ENCODE data around the gene KRT80. TPM values are rescaled to one million over a fixed set of nuclear protein-coding genes. Genes with fewer than 3 reads are reported as not detected.

Gene KRT80
- total RNA-seq, 3 donors from 2014 or later, result 2.9 to 9.8 TPM; not detected in 1

DNA sequence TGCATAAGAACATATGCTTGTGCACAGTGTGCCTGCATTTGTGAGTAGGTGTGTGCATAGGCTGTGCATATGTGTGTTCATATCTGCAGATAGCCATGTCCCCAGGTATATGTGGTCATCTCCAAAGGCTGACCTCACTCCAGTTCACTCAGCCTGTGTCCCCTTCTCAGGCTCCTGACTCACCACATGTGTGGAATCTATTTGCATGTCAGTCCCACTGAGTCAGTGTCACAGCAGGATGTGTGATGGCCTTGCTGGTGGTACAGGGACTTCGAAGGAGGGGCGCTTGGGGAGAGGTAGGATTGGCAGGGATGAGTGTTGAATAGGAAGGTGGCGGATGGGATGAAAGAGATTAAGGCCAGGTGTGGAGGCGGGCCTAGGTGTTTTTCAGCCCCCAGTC is 35.5 kb downstream of the KRT80 start:
- H3K27me3 ChIP-seq, result no peaks in the 10 kb centered on the region
- TF ChIP-seq POLR2AphosphoS5 (IDR thresholded peaks at IDR 0.05), result no peak
- TF ChIP-seq, protein P1, sequence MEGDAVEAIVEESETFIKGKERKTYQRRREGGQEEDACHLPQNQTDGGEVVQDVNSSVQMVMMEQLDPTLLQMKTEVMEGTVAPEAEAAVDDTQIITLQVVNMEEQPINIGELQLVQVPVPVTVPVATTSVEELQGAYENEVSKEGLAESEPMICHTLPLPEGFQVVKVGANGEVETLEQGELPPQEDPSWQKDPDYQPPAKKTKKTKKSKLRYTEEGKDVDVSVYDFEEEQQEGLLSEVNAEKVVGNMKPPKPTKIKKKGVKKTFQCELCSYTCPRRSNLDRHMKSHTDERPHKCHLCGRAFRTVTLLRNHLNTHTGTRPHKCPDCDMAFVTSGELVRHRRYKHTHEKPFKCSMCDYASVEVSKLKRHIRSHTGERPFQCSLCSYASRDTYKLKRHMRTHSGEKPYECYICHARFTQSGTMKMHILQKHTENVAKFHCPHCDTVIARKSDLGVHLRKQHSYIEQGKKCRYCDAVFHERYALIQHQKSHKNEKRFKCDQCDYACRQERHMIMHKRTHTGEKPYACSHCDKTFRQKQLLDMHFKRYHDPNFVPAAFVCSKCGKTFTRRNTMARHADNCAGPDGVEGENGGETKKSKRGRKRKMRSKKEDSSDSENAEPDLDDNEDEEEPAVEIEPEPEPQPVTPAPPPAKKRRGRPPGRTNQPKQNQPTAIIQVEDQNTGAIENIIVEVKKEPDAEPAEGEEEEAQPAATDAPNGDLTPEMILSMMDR (IDR thresholded peaks at IDR 0.05), result no peak
- no peak for TF ChIP-seq POLR2A (IDR thresholded peaks at IDR 0.05)
- peaks cover 5 to 7% of the 10 kb centered on the region in 2 donors for H3K4me1 ChIP-seq
- H3K27ac ChIP-seq, result peak overlapping the region; percentile 88 to 100
- H3K4me3 ChIP-seq, result no peak overlapping the region
- no peaks in the 10 kb centered on the region for H3K36me3 ChIP-seq
- no peaks in the 10 kb centered on the region for H3K9me3 ChIP-seq
- intact Hi-C loops (cut with DNase I; ENCODE audit: low total_unique reads), result loop anchor here (5.0 kb wide), 1 partner anchor 171 kb away; no protein-coding TSS in a partner anchor
- no peak for DNase-seq (ENCODE audit: low spot score in 2 of 2)

DNA sequence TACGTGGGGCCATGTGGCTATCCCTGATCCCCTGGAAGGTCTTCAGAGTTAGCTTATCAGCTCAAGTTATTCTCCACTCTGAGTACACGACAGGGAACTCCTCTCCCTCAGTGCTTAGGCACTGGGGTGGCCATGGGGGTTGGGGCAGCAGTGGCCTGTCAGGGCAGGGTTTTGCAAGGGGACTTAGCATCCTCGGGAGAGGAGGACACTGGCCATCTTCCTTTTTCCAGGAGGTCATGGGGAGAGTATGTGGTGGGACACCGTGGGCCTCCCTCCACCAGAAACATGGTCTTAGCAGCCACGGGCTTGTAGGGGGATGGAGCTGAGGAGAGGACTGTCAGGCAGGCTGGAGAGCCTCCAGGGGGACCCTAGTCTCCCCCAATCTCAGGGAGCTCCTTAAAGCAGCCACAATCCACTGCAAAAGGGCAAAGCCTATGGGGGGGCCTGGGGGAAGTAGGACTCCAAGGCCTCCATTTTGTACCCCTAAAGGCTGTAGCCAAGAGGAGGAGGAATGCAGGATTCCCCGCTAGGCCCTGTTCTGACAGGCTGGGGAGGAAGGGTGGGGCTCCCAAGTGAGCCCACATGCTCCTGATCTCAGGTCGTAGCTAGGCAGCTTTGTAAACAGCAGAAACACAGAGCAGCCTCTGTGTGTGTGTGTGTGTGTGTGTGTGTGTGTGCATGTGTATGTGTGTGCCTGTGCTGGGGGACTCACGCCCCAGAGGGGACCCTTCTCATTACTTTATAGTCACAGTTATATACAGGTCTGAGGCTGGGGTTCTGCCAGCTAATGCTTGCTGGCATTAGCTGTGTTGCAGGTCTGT is 36.6 kb downstream of the KRT80 start:
- H3K27ac ChIP-seq, result peak overlapping the region; percentile 88 to 100

DNA sequence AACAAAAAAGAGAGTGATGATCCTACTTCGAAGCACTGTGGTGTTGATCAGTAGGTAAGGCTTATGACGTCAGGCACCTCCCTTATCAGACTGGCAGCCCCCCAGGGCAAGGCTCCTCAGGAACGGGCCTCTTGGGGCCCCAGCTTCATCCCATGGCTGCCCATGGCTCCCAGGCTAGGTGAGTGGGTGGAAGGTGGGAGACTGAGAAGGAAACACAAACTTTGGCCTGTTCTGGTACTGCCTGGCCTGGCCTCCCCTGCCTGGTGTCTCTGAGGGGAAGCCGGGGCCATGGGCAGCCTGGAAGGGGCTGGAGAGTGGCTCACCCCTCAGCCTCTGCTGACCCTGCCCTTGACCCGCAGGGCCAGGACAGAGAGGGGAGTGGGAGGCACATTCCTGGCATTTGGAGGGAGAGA is 38.9 kb downstream of the KRT80 start:
- TF ChIP-seq POLR2A (IDR thresholded peaks at IDR 0.05) (no peak), POLR2AphosphoS5 (IDR thresholded peaks at IDR 0.05) (no peak)
- TF ChIP-seq, protein P1 (IDR thresholded peaks at IDR 0.05), result no peak
- Histone ChIP-seq H3K9me3 (no peaks in the 10 kb centered on the region), H3K4me3 (no peak overlapping the region), H3K36me3 (no peaks in the 10 kb centered on the region), H3K4me1 (peaks cover 10 to 32% of the 10 kb centered on the region in 2 donors), H3K27me3 (no peaks in the 10 kb centered on the region), H3K27ac (peak overlapping the region; percentile 100)
- DNase-seq (ENCODE audit: low spot score in 2 of 2), result peak in 1 of 2 donors; percentile 21
- intact Hi-C loops (cut with DNase I; ENCODE audit: low total_unique reads), result no loop called here

More for the DNA sequence above, 36.6 kb downstream of the KRT80 start:
- H3K36me3 ChIP-seq, result no peaks in the 10 kb centered on the region
- no peaks in the 10 kb centered on the region for H3K9me3 ChIP-seq
- DNase-seq (ENCODE audit: low spot score in 2 of 2), result peak in 1 of 2 donors; percentile 84
- H3K4me1 ChIP-seq, result peaks cover 5 to 11% of the 10 kb centered on the region in 2 donors
- no peaks in the 10 kb centered on the region for H3K27me3 ChIP-seq
- intact Hi-C loops (cut with DNase I; ENCODE audit: low total_unique reads), result loop anchor here (1.0 to 5.0 kb wide), 2 partner anchors 124 to 172 kb away; no protein-coding TSS in a partner anchor
- H3K4me3 ChIP-seq, result no peak overlapping the region
- TF ChIP-seq, protein P1 (IDR thresholded peaks at IDR 0.05), result no peak
- TF ChIP-seq POLR2AphosphoS5 (IDR thresholded peaks at IDR 0.05), result peak in 1 of 3 donors; percentile 19

DNA sequence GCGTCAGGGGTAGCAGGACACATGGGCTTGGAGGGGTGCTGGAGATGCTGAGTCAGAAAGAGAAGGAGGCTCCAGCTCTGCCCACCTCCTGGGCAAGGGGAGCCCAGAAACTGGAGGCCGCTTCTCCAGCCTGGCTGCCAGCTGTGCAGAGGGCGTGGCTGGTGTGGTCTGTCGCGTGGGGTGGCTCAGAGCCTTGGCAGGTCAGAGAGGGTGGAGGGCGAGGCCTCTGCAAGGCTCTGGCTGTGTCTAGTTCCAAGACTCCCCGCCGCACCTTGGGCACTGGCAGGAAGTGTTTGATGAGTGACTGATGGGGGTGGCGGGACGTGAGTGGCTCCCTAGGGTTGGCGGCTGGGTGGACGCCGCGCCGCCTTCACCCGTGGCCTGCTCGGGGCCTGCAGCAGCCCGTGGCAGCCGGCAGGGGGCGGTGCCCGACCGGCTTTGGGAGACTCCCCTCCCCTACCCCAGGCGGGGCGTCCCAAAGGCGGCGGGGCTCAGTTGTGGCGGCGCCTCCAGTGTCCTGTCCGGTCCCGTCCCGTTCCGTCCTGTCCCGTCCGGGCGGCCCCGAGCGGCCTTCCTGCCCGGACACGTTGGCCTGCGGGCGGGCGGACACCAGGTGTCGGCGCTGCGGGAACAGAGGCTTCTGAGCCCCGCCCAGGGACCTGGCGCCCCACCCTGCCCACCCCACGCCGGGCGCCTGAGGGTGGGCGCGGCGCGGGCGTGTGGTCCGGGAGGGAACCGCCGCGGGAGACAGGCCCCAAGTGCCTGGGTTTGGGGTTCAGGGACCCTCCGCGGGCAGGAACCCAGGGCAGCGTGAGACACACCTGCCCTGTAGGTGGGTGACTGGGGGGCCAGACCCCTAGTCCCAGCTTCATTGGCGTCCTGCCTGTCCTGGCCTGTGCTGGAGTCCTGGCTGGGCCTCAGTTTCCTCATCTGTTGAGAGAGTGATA is 39.7 kb downstream of the KRT80 start:
- TF ChIP-seq POLR2A (IDR thresholded peaks at IDR 0.05) (no peak), POLR2AphosphoS5 (IDR thresholded peaks at IDR 0.05) (no peak)
- TF ChIP-seq, protein P1 (IDR thresholded peaks at IDR 0.05), result peak; percentile 85 to 95 (median 95)
- intact Hi-C loops (cut with DNase I; ENCODE audit: low total_unique reads), result no loop called here

More for the DNA sequence above, 39.7 kb downstream of the KRT80 start:
- peaks cover 15 to 36% of the 10 kb centered on the region in 2 donors for H3K4me1 ChIP-seq
- H3K4me3 ChIP-seq, result peak overlapping the region; percentile 38 to 65 (median 38)
- H3K27me3 ChIP-seq, result no peaks in the 10 kb centered on the region
- peak overlapping the region; percentile 100 for H3K27ac ChIP-seq
- no peaks in the 10 kb centered on the region for H3K9me3 ChIP-seq
- H3K36me3 ChIP-seq, result no peaks in the 10 kb centered on the region
- DNase-seq (ENCODE audit: low spot score in 2 of 2), result peak; percentile 91 to 93
